NB4 (cell line): ENCODE results near the gene SMIM36.
"Not testable (repeated sequence)": the region's sequence is repeated elsewhere in the genome, so short reads cannot be mapped to it uniquely, and the experiment has no call there.

Source experiments
- DNase-seq: peaks from one replicate; pipeline ENCODE4 v3.0.0; 2010; ENCODE audit warnings: low read depth
- H3K4me3 ChIP-seq: one replicate; pipeline ENCODE4 v1.5.1; 2011; ENCODE audit warnings: mild to moderate bottlenecking, low read depth, low read length, moderate library complexity
- CTCF ChIP-seq: IDR thresholded peaks from one replicate; pipeline ENCODE4 v1.5.1; 2012; ENCODE audit warnings: low read depth, low read length
- MAX ChIP-seq: IDR thresholded peaks from 2 replicates; pipeline ENCODE4 v1.6.1; 2011; ENCODE audit warnings: low read depth, low read length
- MYC ChIP-seq: IDR thresholded peaks from 2 replicates; pipeline ENCODE4 v1.6.1; 2011; ENCODE audit warnings: low read depth, low read length
- POLR2A ChIP-seq: IDR thresholded peaks from 2 replicates; pipeline ENCODE4 v1.6.1; 2011; ENCODE audit warnings: mild to moderate bottlenecking; ENCODE audit not compliant: insufficient read length; ENCODE audit errors: extremely low read depth

SMIM36 gene

GRCh38 chr17:55433029-55433628 lies 78.1 kb downstream of the SMIM36 start:
- no peak for DNase-seq
- H3K4me3 ChIP-seq, result no peak overlapping the region
- TF ChIP-seq MYC, result no peak
- no peak for TF ChIP-seq CTCF
- TF ChIP-seq MAX, result no peak
- TF ChIP-seq POLR2A, result no peak

GRCh38 chr17:55432358-55433028 lies 78.8 kb downstream of the SMIM36 start:
- H3K4me3 ChIP-seq, result no peak overlapping the region
- DNase-seq, result no peak
- no peak for TF ChIP-seq MYC
- no peak for TF ChIP-seq POLR2A
- no peak for TF ChIP-seq CTCF
- no peak for TF ChIP-seq MAX

GRCh38 chr17:55431914-55432313 lies 79.3 kb downstream of the SMIM36 start:
- not testable (repeated sequence) for H3K4me3 ChIP-seq, DNase-seq

GRCh38 chr17:55430541-55431288 lies 80.5 kb downstream of the SMIM36 start:
- TF ChIP-seq CTCF (no peak), POLR2A (no peak), MYC (no peak), MAX (no peak)
- no peak for DNase-seq
- H3K4me3 ChIP-seq, result no peak overlapping the region

- no peak for DNase-seq
- TF ChIP-seq MYC (no peak), CTCF (no peak), MAX (no peak), POLR2A (no peak)
- no peak overlapping the region for H3K4me3 ChIP-seq
Observed at GRCh38 chr17:55427587-55427882, 83.7 kb downstream of the SMIM36 start.

GRCh38 chr17:55426851-55427586 lies 84.2 kb downstream of the SMIM36 start:
- H3K4me3 ChIP-seq, result no peak overlapping the region
- DNase-seq, result no peak
- TF ChIP-seq MYC (no peak), CTCF (no peak), MAX (no peak), POLR2A (no peak)
